ENCODE data around the gene TTC28.
"Not testable (repeated sequence)": the region's sequence is repeated elsewhere in the genome, so short reads cannot be mapped to it uniquely, and the experiment has no call there.

TTC28 gene

GRCh38 chr22:28072066-28072465 is 607.6 kb downstream of the TTC28 start:
- Histone ChIP-seq H3K36me3 (ENCODE audit: control insufficient read depth in 1 of 2, insufficient read depth in 2 of 2, low read length in 2 of 2) (no peaks in the 10 kb centered on the region), H3K4me1 (ENCODE audit: control insufficient read depth in 1 of 2, insufficient read depth in 2 of 2, low read length in 2 of 2) (peaks cover 5 to 10% of the 10 kb centered on the region in 2 donors), H3K27me3 (ENCODE audit: low read depth, low read length) (no peaks in the 10 kb centered on the region), H3K4me3 (ENCODE audit: low read depth in 1 of 2, low read length in 2 of 2) (no peak overlapping the region), H3K27ac (ENCODE audit: low read length) (no peak overlapping the region), H3K9me3 (ENCODE audit: control insufficient read depth in 1 of 2, low read length in 2 of 2) (no peaks in the 10 kb centered on the region)

- no peak overlapping the region for H3K4me3 ChIP-seq (ENCODE audit: low read depth in 1 of 2, low read length in 2 of 2)
- H3K4me1 ChIP-seq (ENCODE audit: control insufficient read depth in 1 of 2, insufficient read depth in 2 of 2, low read length in 2 of 2) = no peaks in the 10 kb centered on the region
- no peaks in the 10 kb centered on the region for H3K9me3 ChIP-seq (ENCODE audit: control insufficient read depth in 1 of 2, low read length in 2 of 2)
- no peaks in the 10 kb centered on the region for H3K36me3 ChIP-seq (ENCODE audit: control insufficient read depth in 1 of 2, insufficient read depth in 2 of 2, low read length in 2 of 2)
- no peak overlapping the region for H3K27ac ChIP-seq (ENCODE audit: low read length)
- no peaks in the 10 kb centered on the region for H3K27me3 ChIP-seq (ENCODE audit: low read depth, low read length)
Observed at GRCh38 chr22:28068826-28069225, 610.8 kb downstream of the TTC28 start.

- Histone ChIP-seq H3K27me3 (ENCODE audit: low read depth, low read length) (no peaks in the 10 kb centered on the region), H3K4me1 (ENCODE audit: control insufficient read depth in 1 of 2, insufficient read depth in 2 of 2, low read length in 2 of 2) (no peaks in the 10 kb centered on the region), H3K27ac (ENCODE audit: low read length) (no peak overlapping the region), H3K4me3 (ENCODE audit: low read depth in 1 of 2, low read length in 2 of 2) (no peak overlapping the region), H3K36me3 (ENCODE audit: control insufficient read depth in 1 of 2, insufficient read depth in 2 of 2, low read length in 2 of 2) (peaks cover 0 to 3% of the 10 kb centered on the region in 2 donors), H3K9me3 (ENCODE audit: control insufficient read depth in 1 of 2, low read length in 2 of 2) (no peaks in the 10 kb centered on the region)
Observed at GRCh38 chr22:28064920-28065319, 614.7 kb downstream of the TTC28 start.

- Histone ChIP-seq H3K9me3 (ENCODE audit: control insufficient read depth in 1 of 2, low read length in 2 of 2) (no peaks in the 10 kb centered on the region), H3K36me3 (ENCODE audit: control insufficient read depth in 1 of 2, insufficient read depth in 2 of 2, low read length in 2 of 2) (peaks cover 0 to 3% of the 10 kb centered on the region in 2 donors), H3K4me1 (ENCODE audit: control insufficient read depth in 1 of 2, insufficient read depth in 2 of 2, low read length in 2 of 2) (no peaks in the 10 kb centered on the region), H3K27ac (ENCODE audit: low read length) (no peak overlapping the region), H3K4me3 (ENCODE audit: low read depth in 1 of 2, low read length in 2 of 2) (no peak overlapping the region), H3K27me3 (ENCODE audit: low read depth, low read length) (no peaks in the 10 kb centered on the region)
Observed at GRCh38 chr22:28063656-28064055, 616.0 kb downstream of the TTC28 start.

GRCh38 chr22:28060594-28060993 is 619.0 kb downstream of the TTC28 start:
- not testable (repeated sequence) for H3K4me1 ChIP-seq (ENCODE audit: control insufficient read depth in 1 of 2, insufficient read depth in 2 of 2, low read length in 2 of 2); H3K27me3 ChIP-seq (ENCODE audit: low read depth, low read length); H3K27ac ChIP-seq (ENCODE audit: low read length); H3K9me3 ChIP-seq (ENCODE audit: control insufficient read depth in 1 of 2, low read length in 2 of 2); H3K4me3 ChIP-seq (ENCODE audit: low read depth in 1 of 2, low read length in 2 of 2); H3K36me3 ChIP-seq (ENCODE audit: control insufficient read depth in 1 of 2, insufficient read depth in 2 of 2, low read length in 2 of 2)

GRCh38 chr22:28058036-28058435 is 621.6 kb downstream of the TTC28 start:
- no peaks in the 10 kb centered on the region for H3K9me3 ChIP-seq (ENCODE audit: control insufficient read depth in 1 of 2, low read length in 2 of 2)
- H3K27me3 ChIP-seq (ENCODE audit: low read depth, low read length) = no peaks in the 10 kb centered on the region
- no peak overlapping the region for H3K4me3 ChIP-seq (ENCODE audit: low read depth in 1 of 2, low read length in 2 of 2)
- no peaks in the 10 kb centered on the region for H3K36me3 ChIP-seq (ENCODE audit: control insufficient read depth in 1 of 2, insufficient read depth in 2 of 2, low read length in 2 of 2)
- H3K27ac ChIP-seq (ENCODE audit: low read length) = no peak overlapping the region
- H3K4me1 ChIP-seq (ENCODE audit: control insufficient read depth in 1 of 2, insufficient read depth in 2 of 2, low read length in 2 of 2) = no peaks in the 10 kb centered on the region

GRCh38 chr22:28054819-28055208 is 624.8 kb downstream of the TTC28 start:
- H3K27me3 ChIP-seq (ENCODE audit: low read depth, low read length) = no peaks in the 10 kb centered on the region
- H3K27ac ChIP-seq (ENCODE audit: low read length) = no peak overlapping the region
- H3K4me3 ChIP-seq (ENCODE audit: low read depth in 1 of 2, low read length in 2 of 2) = no peak overlapping the region
- no peaks in the 10 kb centered on the region for H3K9me3 ChIP-seq (ENCODE audit: control insufficient read depth in 1 of 2, low read length in 2 of 2)
- no peaks in the 10 kb centered on the region for H3K4me1 ChIP-seq (ENCODE audit: control insufficient read depth in 1 of 2, insufficient read depth in 2 of 2, low read length in 2 of 2)
- no peaks in the 10 kb centered on the region for H3K36me3 ChIP-seq (ENCODE audit: control insufficient read depth in 1 of 2, insufficient read depth in 2 of 2, low read length in 2 of 2)

GRCh38 chr22:28053896-28054818 is 625.5 kb downstream of the TTC28 start:
- no peak overlapping the region for H3K27ac ChIP-seq (ENCODE audit: low read length)
- H3K27me3 ChIP-seq (ENCODE audit: low read depth, low read length) = no peaks in the 10 kb centered on the region
- no peaks in the 10 kb centered on the region for H3K9me3 ChIP-seq (ENCODE audit: control insufficient read depth in 1 of 2, low read length in 2 of 2)

GRCh38 chr22:28052825-28053269 is 626.8 kb downstream of the TTC28 start:
- no peak overlapping the region for H3K27ac ChIP-seq (ENCODE audit: low read length)
- H3K4me1 ChIP-seq (ENCODE audit: control insufficient read depth in 1 of 2, insufficient read depth in 2 of 2, low read length in 2 of 2) = no peaks in the 10 kb centered on the region
- no peaks in the 10 kb centered on the region for H3K36me3 ChIP-seq (ENCODE audit: control insufficient read depth in 1 of 2, insufficient read depth in 2 of 2, low read length in 2 of 2)
- no peak overlapping the region for H3K4me3 ChIP-seq (ENCODE audit: low read depth in 1 of 2, low read length in 2 of 2)
- no peaks in the 10 kb centered on the region for H3K27me3 ChIP-seq (ENCODE audit: low read depth, low read length)
- no peaks in the 10 kb centered on the region for H3K9me3 ChIP-seq (ENCODE audit: control insufficient read depth in 1 of 2, low read length in 2 of 2)

More at GRCh38 chr22:28053896-28054818, 625.5 kb downstream of the TTC28 start:
- no peaks in the 10 kb centered on the region for H3K4me1 ChIP-seq (ENCODE audit: control insufficient read depth in 1 of 2, insufficient read depth in 2 of 2, low read length in 2 of 2)
- H3K4me3 ChIP-seq (ENCODE audit: low read depth in 1 of 2, low read length in 2 of 2) = no peak overlapping the region
- no peaks in the 10 kb centered on the region for H3K36me3 ChIP-seq (ENCODE audit: control insufficient read depth in 1 of 2, insufficient read depth in 2 of 2, low read length in 2 of 2)

- Histone ChIP-seq H3K27ac (ENCODE audit: low read length) (no peak overlapping the region), H3K9me3 (ENCODE audit: control insufficient read depth in 1 of 2, low read length in 2 of 2) (no peaks in the 10 kb centered on the region), H3K36me3 (ENCODE audit: control insufficient read depth in 1 of 2, insufficient read depth in 2 of 2, low read length in 2 of 2) (no peaks in the 10 kb centered on the region), H3K4me1 (ENCODE audit: control insufficient read depth in 1 of 2, insufficient read depth in 2 of 2, low read length in 2 of 2) (no peaks in the 10 kb centered on the region), H3K4me3 (ENCODE audit: low read depth in 1 of 2, low read length in 2 of 2) (no peak overlapping the region), H3K27me3 (ENCODE audit: low read depth, low read length) (no peaks in the 10 kb centered on the region)
Observed at GRCh38 chr22:28051787-28052356, 627.8 kb downstream of the TTC28 start.

GRCh38 chr22:28051091-28051786 is 628.4 kb downstream of the TTC28 start:
- Histone ChIP-seq H3K27ac (ENCODE audit: low read length) (no peak overlapping the region), H3K27me3 (ENCODE audit: low read depth, low read length) (no peaks in the 10 kb centered on the region), H3K4me3 (ENCODE audit: low read depth in 1 of 2, low read length in 2 of 2) (no peak overlapping the region), H3K9me3 (ENCODE audit: control insufficient read depth in 1 of 2, low read length in 2 of 2) (no peaks in the 10 kb centered on the region), H3K4me1 (ENCODE audit: control insufficient read depth in 1 of 2, insufficient read depth in 2 of 2, low read length in 2 of 2) (no peaks in the 10 kb centered on the region), H3K36me3 (ENCODE audit: control insufficient read depth in 1 of 2, insufficient read depth in 2 of 2, low read length in 2 of 2) (no peaks in the 10 kb centered on the region)

All from muscle layer of duodenum (tissue), 2 donors.